ENCODE data around the gene GALNS. TPM values are rescaled to one million over a fixed set of nuclear protein-coding genes. Genes with fewer than 3 reads are reported as not detected.

The GALNS gene
- polyA plus RNA-seq, 1 donor from 2014 or later: 8.4 TPM

- Mint-ChIP-seq H3K4me3 (no peak overlapping the region), H3K36me3 (peaks cover 1% of the 10 kb centered on the region), H3K9me3 (no peaks in the 10 kb centered on the region), H3K4me1 (peaks cover 0 to 1% (median 0%) of the 10 kb centered on the region in 3 donors), H3K27ac (no peak overlapping the region), H3K27me3 (no peaks in the 10 kb centered on the region)
Observed at GRCh38 chr16:88883117-88883895, 26.6 kb upstream of the GALNS start.

- Mint-ChIP-seq H3K4me1 (peaks cover 0 to 1% (median 0%) of the 10 kb centered on the region in 3 donors), H3K27ac (no peak overlapping the region), H3K27me3 (no peaks in the 10 kb centered on the region), H3K4me3 (no peak overlapping the region), H3K36me3 (peaks cover 1% of the 10 kb centered on the region), H3K9me3 (no peaks in the 10 kb centered on the region)
Observed at GRCh38 chr16:88882358-88883030, 25.7 kb upstream of the GALNS start.

GRCh38 chr16:88881675-88882357 is 25.1 kb upstream of the GALNS start:
- H3K27ac Mint-ChIP-seq: no peak overlapping the region
- H3K36me3 Mint-ChIP-seq: no peaks in the 10 kb centered on the region
- H3K4me3 Mint-ChIP-seq: no peak overlapping the region
- H3K27me3 Mint-ChIP-seq: no peaks in the 10 kb centered on the region
- no peaks in the 10 kb centered on the region for H3K9me3 Mint-ChIP-seq
- H3K4me1 Mint-ChIP-seq: peaks cover 0 to 1% (median 0%) of the 10 kb centered on the region in 3 donors

GRCh38 chr16:88881007-88881615 is 24.4 kb upstream of the GALNS start:
- Mint-ChIP-seq H3K9me3 (no peaks in the 10 kb centered on the region), H3K4me1 (peaks cover 0 to 1% (median 0%) of the 10 kb centered on the region in 3 donors), H3K4me3 (peak overlapping the region in 1 of 4 donors; percentile 12), H3K36me3 (no peaks in the 10 kb centered on the region), H3K27me3 (no peaks in the 10 kb centered on the region), H3K27ac (no peak overlapping the region)

- no peak overlapping the region for H3K4me3 Mint-ChIP-seq
Observed at GRCh38 chr16:88880226-88881006, 23.7 kb upstream of the GALNS start.

GRCh38 chr16:88879788-88880055 is 23.0 kb upstream of the GALNS start:
- Mint-ChIP-seq H3K36me3 (no peaks in the 10 kb centered on the region), H3K27ac (peak overlapping the region in 1 of 3 donors; percentile 71), H3K4me1 (peaks cover 0 to 3% (median 1%) of the 10 kb centered on the region in 3 donors), H3K4me3 (no peak overlapping the region), H3K27me3 (no peaks in the 10 kb centered on the region), H3K9me3 (no peaks in the 10 kb centered on the region)

More at GRCh38 chr16:88880226-88881006, 23.7 kb upstream of the GALNS start:
- peaks cover 0 to 1% (median under 1%) of the 10 kb centered on the region in 3 donors for H3K4me1 Mint-ChIP-seq
- no peaks in the 10 kb centered on the region for H3K36me3 Mint-ChIP-seq
- H3K27ac Mint-ChIP-seq: peak overlapping the region in 1 of 3 donors; percentile 71
- no peaks in the 10 kb centered on the region for H3K9me3 Mint-ChIP-seq
- no peaks in the 10 kb centered on the region for H3K27me3 Mint-ChIP-seq

- H3K36me3 Mint-ChIP-seq: no peaks in the 10 kb centered on the region
- H3K27me3 Mint-ChIP-seq: no peaks in the 10 kb centered on the region
- no peak overlapping the region for H3K27ac Mint-ChIP-seq
- peak overlapping the region in 1 of 4 donors; percentile 57 for H3K4me3 Mint-ChIP-seq
- H3K9me3 Mint-ChIP-seq: no peaks in the 10 kb centered on the region
- H3K4me1 Mint-ChIP-seq: peaks cover 0 to 3% (median 1%) of the 10 kb centered on the region in 3 donors
Observed at GRCh38 chr16:88878967-88879787, 22.4 kb upstream of the GALNS start.

- Mint-ChIP-seq H3K36me3 (no peaks in the 10 kb centered on the region), H3K27me3 (no peaks in the 10 kb centered on the region), H3K27ac (no peak overlapping the region), H3K4me1 (peaks cover 0 to 3% (median 1%) of the 10 kb centered on the region in 3 donors), H3K4me3 (no peak overlapping the region), H3K9me3 (no peaks in the 10 kb centered on the region)
Observed at GRCh38 chr16:88878356-88878755, 21.6 kb upstream of the GALNS start.

GRCh38 chr16:88877564-88878289 is 21.0 kb upstream of the GALNS start:
- Mint-ChIP-seq H3K27me3 (no peaks in the 10 kb centered on the region), H3K36me3 (no peaks in the 10 kb centered on the region)

GRCh38 chr16:88876942-88877526 is 20.3 kb upstream of the GALNS start:
- no peaks in the 10 kb centered on the region for H3K9me3 Mint-ChIP-seq
- H3K36me3 Mint-ChIP-seq: no peaks in the 10 kb centered on the region
- H3K4me3 Mint-ChIP-seq: no peak overlapping the region
- H3K27me3 Mint-ChIP-seq: no peaks in the 10 kb centered on the region
- no peak overlapping the region for H3K27ac Mint-ChIP-seq
- H3K4me1 Mint-ChIP-seq: peaks cover 0 to 4% (median 0%) of the 10 kb centered on the region in 3 donors

More at GRCh38 chr16:88877564-88878289, 21.0 kb upstream of the GALNS start:
- no peak overlapping the region for H3K4me3 Mint-ChIP-seq
- peaks cover 0 to 3% (median 1%) of the 10 kb centered on the region in 3 donors for H3K4me1 Mint-ChIP-seq
- H3K9me3 Mint-ChIP-seq: no peaks in the 10 kb centered on the region
- no peak overlapping the region for H3K27ac Mint-ChIP-seq

GRCh38 chr16:88875703-88876234 is 19.0 kb upstream of the GALNS start:
- H3K9me3 Mint-ChIP-seq: no peaks in the 10 kb centered on the region
- peaks cover 1% of the 10 kb centered on the region for H3K36me3 Mint-ChIP-seq
- no peak overlapping the region for H3K27ac Mint-ChIP-seq
- H3K4me1 Mint-ChIP-seq: peaks cover 5 to 8% (median 6%) of the 10 kb centered on the region in 3 donors
- peaks cover 5% of the 10 kb centered on the region for H3K27me3 Mint-ChIP-seq
- H3K4me3 Mint-ChIP-seq: no peak overlapping the region

GRCh38 chr16:88874938-88875599 is 18.3 kb upstream of the GALNS start:
- Mint-ChIP-seq H3K4me3 (no peak overlapping the region), H3K4me1 (peaks cover 8 to 11% (median 9%) of the 10 kb centered on the region in 3 donors), H3K27me3 (peaks cover 8% of the 10 kb centered on the region), H3K27ac (no peak overlapping the region), H3K9me3 (no peaks in the 10 kb centered on the region), H3K36me3 (peaks cover 1% of the 10 kb centered on the region)

Measured in IgD-negative memory B cell (primary cell).